HCT116 (cell line): ENCODE results near the gene HSPA12A.

Experiments used
- CTCF ChIP-seq, 3 experiments: fragments of 200-600 bp in 1 of 3; sonication (generic) in 1 of 3; IDR thresholded peaks in 2 of 3; conservative IDR thresholded peaks in 1 of 3; 2 replicates each; pipeline ENCODE4 v1.5.1; 2012 to 2017; ENCODE audit warnings: low read depth in 2 of 3, low read length in 2 of 3, antibody characterized with exemption in 1 of 3, borderline replicate concordance in 1 of 3, control low read depth in 1 of 3, mild to moderate bottlenecking in 1 of 3, mixed read lengths in 1 of 3, mixed run types in 1 of 3, moderate library complexity in 1 of 3; ENCODE audit not compliant: insufficient read depth in 1 of 3
- JUND ChIP-seq: IDR thresholded peaks from 2 replicates; pipeline ENCODE4 v1.6.1; 2012
- POLR2AphosphoS5 ChIP-seq: IDR thresholded peaks from 2 replicates; pipeline ENCODE4 v1.6.1; 2011; ENCODE audit warnings: mild to moderate bottlenecking, low read depth, low read length, moderate library complexity
- SRF ChIP-seq: IDR thresholded peaks from 2 replicates; pipeline ENCODE4 v1.6.1; 2012; ENCODE audit warnings: low read depth
- ZNF274 ChIP-seq: fragments of 200-500 bp; sonication (Bioruptor generic); IDR thresholded peaks from 2 replicates; pipeline ENCODE4 v1.6.1; 2014; ENCODE audit warnings: mild to moderate bottlenecking, low read depth, low read length, inconsistent platforms

- TF ChIP-seq JUND (no peak), SRF (no peak), CTCF (IDR thresholded peaks at IDR 0.05 in 2 of 3, conservative IDR thresholded peaks at IDR 0.05 in 1 of 3; ENCODE audit: borderline replicate concordance in 1 of 3, insufficient read depth in 1 of 3, low read depth in 2 of 3, low read length in 2 of 3) (no peak), ZNF274 (no peak), POLR2AphosphoS5 (no peak)
Observed at GRCh38 chr10:116721547-116722392, 20.6 kb downstream of the HSPA12A start.
